GM18526 (cell line): ENCODE results near the gene GRK3.

ENCODE experiments used
- POLR2A ChIP-seq: IDR thresholded peaks from 3 replicates; pipeline ENCODE4 v1.6.1; 2011; ENCODE audit not compliant: insufficient read length; ENCODE audit errors: extremely low read depth

GRK3 gene

DNA sequence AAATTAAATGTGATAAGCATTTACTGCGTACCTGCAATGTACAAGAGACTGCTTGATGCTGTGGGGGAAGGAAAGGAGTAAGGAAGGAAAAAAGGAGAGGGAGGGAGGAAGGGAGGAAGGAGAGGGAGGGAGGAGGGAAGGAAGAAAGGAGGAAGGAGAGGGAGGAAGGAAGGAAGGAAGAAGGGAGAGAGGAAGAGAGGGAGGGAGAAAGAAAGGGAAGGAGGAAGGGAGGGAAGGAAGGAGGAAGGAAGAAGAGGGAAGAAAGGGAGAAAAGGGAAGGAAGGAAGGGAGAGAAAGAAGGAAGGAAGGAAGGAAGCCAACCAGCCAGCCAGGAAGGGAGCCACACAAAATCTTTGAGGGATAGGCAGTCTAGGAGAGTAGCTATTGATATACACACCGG, 133.5 kb downstream of the GRK3 start:
- TF ChIP-seq POLR2A: no peak

DNA sequence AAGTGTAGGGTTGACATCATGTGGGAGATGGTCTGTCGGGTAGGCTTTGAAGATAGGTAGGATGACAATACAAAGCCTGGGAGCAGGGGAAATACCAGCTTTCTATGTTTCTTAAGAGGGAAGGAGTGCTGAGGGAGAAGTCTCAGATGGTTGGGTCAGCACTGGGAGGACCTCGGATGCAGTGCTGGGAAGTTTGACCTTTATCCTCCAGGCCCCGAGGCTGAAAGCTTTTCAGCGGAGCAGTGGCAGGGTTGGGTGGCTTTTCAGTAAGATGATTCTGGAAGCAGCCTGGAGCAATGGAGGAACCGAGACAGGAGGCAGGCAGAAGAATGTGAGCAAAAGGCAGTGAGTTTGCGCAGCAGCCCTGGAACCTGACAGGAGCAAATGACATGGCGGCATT, 134.0 kb downstream of the GRK3 start:
- no peak for TF ChIP-seq POLR2A

DNA sequence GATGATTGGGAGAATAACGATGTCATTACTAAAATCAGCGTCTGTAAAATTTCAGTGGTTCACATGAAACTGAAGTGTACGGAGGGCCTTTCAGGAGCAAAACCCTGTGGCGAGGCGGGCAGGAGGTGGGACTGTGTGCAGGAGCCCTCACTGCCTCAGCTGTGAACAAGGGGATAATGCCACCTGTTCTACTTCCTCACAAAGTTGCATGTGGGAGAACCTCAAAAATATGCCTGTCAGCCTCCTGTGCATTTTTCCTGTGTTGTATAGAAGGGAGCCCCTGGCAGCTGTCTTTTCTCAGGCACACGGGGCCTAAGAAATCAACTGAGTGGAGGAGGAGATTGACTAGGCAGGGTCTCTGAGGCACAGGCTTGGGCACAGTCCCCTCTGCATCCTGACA, 134.5 kb downstream of the GRK3 start:
- TF ChIP-seq POLR2A: no peak

DNA sequence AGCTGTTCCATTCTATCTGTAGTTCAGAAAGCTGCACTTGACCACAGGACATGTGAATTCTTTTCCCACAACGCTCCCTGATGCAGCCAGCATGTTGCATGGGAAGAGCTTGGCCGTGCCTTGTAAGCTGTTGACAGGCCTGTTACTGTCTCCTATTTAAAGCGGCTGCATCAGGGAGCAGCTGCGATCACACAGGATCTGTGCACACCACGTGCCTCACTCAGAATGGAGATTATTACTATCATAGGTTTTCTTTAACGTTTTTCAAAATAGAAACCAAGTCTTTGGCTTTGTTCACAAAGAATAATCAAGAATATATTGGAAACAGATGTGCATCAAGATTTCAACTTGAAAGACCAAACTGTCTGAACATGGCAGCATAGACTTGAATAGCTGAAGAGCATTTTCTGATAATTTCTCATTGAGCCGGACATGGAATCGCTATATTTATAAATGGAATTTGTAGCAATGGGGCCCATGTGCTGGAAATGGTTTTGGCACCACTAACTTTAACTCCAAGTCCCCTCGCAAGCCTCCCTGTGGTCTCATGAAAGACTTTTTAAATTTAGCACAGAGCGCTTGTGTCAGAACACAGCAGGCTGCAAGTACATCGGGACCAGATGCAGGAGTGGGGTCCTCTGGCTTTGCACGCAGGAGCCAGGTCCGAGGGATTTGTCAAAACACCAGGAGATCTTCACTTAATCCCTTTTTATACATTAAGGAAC, 136.7 kb downstream of the GRK3 start:
- no peak for TF ChIP-seq POLR2A

DNA sequence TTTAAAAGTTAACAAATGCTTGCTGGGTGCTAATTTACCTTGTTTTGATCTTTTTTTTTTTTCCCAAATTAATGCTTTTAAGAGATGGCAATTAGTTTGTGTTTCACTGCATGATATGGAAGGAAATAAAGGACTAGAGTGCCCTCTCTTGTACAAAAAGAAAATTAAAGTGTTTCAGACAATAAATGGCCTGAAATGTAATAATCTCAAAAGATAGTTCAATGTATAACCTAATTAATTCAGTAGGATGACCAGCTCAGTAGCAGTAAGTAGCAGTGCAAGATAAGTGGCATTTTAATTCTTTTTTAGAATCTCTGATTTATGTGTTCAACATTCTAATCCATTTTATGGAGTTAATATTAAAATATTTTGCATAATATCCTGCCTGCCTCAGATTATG, 137.6 kb downstream of the GRK3 start:
- no peak for TF ChIP-seq POLR2A

DNA sequence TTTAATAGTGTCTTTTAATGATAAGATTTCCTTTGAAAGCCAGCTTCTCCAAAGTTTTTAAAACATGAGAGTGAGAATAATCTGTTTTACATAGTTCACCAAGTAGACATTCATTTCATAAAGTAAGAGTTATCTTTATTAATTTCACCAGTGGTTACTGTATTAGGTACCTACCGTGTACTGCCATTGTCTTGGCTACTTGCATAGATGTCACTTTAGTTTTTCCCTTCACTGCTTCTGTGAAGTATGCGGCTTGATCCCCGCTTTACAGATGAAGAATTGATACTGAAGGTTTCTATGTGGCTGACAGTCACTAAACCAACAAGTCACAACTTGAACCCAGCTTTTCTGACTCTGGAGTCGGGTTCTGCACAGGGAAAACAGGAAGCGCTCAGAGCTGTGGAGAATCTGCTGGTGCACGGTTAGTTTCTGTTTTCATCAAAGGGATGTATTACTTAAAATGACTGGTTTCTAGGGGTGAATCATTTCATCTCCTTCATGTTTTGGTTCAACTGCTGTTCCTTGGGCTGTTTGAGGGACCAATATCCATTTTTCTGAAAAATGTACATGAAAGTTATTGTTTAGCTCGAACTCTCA, 138.2 kb downstream of the GRK3 start:
- TF ChIP-seq POLR2A: no peak

DNA sequence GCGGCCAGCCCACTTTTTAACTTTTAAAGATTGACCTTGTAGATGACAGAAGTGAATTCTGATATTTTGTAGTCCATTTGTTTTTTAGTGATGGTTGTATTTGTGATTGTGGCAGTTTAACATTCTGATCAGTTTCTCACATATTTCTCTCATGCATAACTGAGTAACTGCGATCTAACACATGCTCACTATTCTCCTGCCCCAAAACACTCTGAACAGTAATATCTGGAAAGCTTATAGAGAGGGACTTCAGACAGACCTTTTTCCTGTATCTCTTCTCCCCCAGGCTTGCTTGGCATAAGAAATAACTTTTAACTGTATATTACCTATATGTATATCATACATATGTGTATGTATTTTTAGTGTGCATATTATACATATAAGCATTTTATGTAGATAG, 140.2 kb downstream of the GRK3 start:
- no peak for TF ChIP-seq POLR2A

DNA sequence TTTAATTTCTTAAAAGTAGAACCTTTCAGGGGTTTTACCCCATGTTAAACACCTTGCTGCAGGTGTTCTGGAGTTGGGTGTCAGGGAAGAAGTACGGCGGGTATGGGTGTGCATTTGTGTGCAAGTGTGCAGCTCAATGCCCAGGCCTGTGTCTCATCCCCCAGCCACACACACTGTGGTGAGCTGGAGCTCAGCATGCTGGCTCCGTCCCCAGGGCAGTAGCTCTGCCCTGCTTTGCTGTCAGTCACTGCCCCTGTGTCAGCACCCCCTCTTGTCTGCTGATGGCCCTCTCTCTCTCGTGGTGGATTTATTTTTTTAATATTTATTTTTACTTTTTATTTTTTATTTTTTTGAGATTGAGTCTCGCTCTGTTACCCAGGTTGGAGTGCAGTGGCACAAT, 141.7 kb downstream of the GRK3 start:
- TF ChIP-seq POLR2A: no peak

DNA sequence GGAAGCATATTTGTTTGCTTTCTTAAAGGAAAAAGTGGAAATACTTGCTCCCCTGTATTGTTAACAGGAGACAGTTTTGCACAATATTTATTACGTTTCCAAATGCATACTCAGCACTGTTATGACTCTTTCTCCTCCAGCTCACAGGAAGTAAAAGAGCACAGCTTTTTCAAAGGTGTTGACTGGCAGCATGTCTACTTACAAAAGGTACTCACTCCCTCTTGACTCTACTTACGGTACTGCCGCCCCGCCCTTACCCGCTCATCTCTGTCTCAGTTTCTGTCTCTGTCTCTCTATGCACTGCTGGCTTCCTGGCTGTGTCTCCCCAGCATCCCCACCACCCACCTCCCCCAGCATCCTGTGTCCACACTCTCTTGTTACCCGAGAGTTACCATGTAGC, 145.3 kb downstream of the GRK3 start:
- no peak for TF ChIP-seq POLR2A

DNA sequence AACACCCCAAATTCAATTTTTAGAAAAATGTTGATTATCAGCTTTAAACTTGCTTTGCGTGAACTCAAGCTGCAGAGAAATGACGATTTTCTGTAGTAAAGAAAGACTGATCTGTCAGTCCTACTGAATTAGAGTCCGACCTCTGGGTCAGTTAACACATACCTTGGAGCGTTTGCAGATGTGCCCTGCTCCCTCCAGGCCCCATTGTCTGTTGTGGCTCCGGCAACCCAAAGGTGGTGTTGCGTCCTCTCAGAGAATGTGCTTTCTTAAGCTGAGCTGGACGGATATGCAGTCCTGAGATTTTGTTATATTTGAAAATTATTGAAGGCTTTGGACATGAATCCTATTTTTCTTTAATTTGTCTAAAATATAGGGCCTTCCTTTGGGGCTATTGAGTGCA, 146.0 kb downstream of the GRK3 start:
- TF ChIP-seq POLR2A: no peak

DNA sequence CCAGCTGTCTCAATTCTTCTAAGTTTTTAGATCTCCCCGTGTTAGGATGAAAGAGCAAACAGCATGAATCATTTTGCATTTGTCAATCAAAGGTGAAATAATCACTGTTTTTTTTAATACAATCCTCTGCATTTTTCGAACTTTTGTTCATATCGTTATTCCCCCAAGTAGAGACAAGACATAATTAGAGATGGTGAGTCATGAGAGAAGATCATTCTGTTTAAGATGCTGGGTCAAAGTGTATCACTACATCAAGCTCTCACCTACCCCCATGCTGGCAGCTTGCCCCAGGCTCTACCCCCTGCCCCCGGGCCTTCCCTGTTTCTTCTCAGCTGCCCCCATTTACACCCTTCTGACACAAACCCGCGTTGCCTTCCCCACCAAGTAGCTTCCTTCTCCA, 147.0 kb downstream of the GRK3 start:
- no peak for TF ChIP-seq POLR2A

DNA sequence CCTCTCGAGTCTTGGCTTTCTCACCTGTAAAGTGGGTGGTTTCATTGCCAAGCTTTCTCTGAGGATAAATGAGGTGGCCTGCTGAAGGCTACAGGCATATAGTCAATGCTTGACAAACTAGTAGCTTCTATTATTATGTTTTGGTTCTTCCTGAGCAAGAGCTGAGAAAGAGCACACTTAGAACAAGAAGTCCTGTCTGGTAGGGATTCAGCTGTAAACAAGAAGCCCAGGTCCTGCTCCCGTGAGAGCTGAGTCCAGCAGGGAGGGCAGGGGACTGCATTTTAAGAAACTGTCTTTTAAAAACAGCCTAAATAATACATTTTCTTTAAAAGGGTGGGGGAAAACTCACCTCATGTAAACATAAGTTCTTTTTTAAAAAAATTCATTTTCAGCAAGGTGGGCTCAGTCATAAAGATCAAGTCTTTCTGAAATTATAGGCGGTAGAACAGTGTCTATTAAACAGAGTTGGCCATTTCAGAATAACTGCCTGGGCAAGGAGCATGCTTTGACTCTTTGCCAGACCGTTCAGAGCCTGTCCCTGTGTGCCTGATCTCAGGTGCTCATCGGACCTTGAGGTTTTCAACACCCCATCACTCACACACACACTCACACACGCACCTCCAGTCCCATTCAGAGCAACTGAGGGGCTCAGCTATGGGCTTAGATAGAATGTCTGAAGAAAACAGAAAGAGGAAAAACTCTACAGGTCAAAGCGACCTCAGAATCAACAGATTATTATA, 148.4 kb downstream of the GRK3 start:
- TF ChIP-seq POLR2A: no peak

DNA sequence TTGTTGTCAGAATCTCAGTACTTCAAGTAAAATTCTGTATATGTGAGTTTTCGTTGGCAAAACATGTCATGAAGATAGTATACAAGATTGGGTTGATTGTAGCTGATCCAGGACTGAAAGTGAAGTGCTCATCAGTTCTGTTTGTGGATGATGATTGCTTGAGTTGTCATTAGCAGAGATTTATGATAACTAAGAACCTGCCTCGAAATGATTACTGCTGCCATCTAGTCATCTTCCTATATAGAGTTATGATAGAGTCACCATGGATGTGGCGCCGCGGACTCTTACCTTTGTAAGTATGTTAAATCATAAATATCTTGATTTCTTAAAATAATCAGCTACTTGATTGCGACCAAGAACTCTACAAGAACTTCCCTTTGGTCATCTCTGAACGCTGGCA, 149.6 kb downstream of the GRK3 start:
- TF ChIP-seq POLR2A: no peak

DNA sequence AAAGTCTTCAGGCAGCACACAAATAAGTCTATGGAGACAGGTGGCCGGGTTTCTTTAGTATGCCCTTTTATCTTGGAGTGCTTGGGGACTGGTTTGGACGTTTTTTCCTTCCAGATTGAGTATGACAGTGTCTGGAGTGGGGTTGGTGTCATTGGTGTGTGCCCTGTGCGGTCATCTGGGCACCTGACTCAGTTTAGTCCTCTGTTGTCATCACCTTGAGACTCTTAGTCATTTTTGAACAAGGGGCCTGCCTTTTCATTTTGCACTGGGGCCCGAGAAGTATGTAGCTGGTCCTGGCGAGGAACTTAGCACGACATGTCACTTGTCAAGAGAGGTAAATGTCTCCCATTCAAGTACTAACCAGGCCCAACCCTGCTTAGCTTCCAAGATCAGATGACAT, 150.3 kb downstream of the GRK3 start:
- no peak for TF ChIP-seq POLR2A

DNA sequence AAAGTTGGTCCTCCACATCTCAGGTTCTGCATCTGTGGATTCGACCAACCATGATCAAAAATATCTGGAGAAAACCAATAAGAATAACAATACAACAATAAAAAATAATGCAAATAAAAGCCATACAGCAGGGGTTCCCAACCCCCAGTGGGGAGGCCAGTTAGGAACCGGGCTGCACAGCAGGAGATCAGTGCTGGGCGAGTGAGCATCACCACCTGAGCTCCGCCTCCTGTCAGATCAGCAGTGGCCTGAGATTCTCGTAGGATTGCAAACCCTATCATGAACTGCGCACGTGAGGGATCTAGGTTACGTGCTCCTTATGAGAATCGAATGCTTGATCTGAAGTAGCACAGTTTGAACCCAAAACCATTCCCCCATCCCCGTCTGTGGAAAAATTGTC, 152.2 kb downstream of the GRK3 start:
- TF ChIP-seq POLR2A: no peak

DNA sequence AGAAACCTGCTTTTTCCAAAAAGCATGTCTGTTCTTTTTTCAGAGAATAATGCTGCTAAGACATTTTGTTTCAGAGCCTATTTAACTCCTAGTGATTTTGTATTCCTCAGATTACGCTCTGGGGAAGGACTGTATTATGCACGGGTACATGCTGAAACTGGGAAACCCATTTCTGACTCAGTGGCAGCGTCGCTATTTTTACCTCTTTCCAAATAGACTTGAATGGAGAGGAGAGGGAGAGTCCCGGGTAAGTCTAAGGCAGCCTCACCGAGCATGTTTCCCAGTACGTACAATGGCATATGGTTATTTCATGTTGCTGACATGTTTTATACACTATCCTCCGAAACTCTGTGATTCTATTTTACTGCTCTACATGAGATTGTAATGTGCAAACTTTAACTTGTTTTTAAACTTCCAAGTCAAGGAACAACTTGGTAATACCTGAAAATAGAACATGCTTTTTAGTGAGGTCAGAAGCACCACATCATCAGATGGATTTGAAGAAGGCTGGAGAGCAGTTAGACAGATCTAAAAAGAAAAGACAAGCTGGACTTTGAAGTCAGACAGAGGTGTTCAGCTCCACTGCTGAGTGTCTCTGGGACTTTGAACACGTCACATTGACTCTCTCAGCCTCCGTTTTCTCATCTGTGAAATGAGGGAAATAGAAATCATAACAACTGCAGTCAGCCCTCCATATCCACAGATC, 153.8 kb downstream of the GRK3 start:
- no peak for TF ChIP-seq POLR2A

DNA sequence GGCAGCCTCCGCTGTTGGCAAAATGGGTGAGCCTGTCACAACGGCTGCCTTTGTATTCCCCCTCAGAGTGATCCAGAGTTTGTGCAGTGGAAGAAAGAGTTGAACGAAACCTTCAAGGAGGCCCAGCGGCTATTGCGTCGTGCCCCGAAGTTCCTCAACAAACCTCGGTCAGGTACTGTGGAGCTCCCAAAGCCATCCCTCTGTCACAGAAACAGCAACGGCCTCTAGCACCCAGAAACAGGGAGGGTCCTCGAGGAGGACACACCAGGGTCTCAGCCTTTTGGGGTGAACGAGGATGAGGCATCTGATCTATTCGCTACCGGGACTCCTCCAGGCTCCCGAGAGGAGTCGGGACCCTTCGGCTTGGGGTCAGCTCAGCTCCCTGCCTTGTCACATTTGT, 157.7 kb downstream of the GRK3 start:
- TF ChIP-seq POLR2A: no peak

DNA sequence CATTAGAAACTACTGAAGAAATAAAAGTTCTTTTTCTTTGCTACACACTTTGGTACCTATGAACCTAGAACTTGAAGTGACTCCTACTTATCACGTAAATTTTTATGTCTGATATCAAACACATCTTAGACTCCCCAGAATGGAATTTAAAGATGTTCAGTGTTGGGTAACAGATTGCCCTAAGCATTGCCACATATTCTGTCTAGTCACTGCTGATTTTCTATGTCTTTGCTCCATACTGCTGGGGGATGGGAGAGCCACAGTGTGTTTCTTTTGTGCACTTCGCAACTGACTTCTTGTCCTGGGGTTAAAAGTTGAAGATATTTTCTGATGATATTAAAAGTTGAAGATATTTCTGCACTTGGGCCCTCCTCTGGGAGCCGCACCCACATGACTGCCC, 158.2 kb downstream of the GRK3 start:
- no peak for TF ChIP-seq POLR2A
